Measurements from ENCODE around the gene PINLYP.

Gene PINLYP

GRCh38 chr19:43563816-43564457 lies 11.7 kb upstream of the PINLYP start:
- H3K9me3 ChIP-seq (ENCODE audit: control insufficient read depth, insufficient read depth, low read depth, low read length), result no peaks in the 10 kb centered on the region
- no peaks in the 10 kb centered on the region for H3K4me1 ChIP-seq (ENCODE audit: control insufficient read depth, insufficient read depth, low read length)
- no peak overlapping the region for H3K4me3 ChIP-seq (ENCODE audit: low read depth, low read length)
- no peak overlapping the region for H3K27ac ChIP-seq (ENCODE audit: low read depth, low read length)
- H3K27me3 ChIP-seq (ENCODE audit: control insufficient read depth, insufficient read depth, low read length), result no peaks in the 10 kb centered on the region
- H3K9ac ChIP-seq (ENCODE audit: low read length), result no peak overlapping the region
- H3K36me3 ChIP-seq (ENCODE audit: control insufficient read depth, insufficient read depth, low read length), result peaks cover 30% of the 10 kb centered on the region

- Histone ChIP-seq H3K9ac (ENCODE audit: low read length) (no peak overlapping the region), H3K9me3 (ENCODE audit: control insufficient read depth, insufficient read depth, low read depth, low read length) (no peaks in the 10 kb centered on the region), H3K4me1 (ENCODE audit: control insufficient read depth, insufficient read depth, low read length) (no peaks in the 10 kb centered on the region), H3K27ac (ENCODE audit: low read depth, low read length) (no peak overlapping the region), H3K27me3 (ENCODE audit: control insufficient read depth, insufficient read depth, low read length) (no peaks in the 10 kb centered on the region), H3K36me3 (ENCODE audit: control insufficient read depth, insufficient read depth, low read length) (peaks cover 27% of the 10 kb centered on the region), H3K4me3 (ENCODE audit: low read depth, low read length) (no peak overlapping the region)
Measured at GRCh38 chr19:43564800-43565199, 10.8 kb upstream of the PINLYP start.

DNA sequence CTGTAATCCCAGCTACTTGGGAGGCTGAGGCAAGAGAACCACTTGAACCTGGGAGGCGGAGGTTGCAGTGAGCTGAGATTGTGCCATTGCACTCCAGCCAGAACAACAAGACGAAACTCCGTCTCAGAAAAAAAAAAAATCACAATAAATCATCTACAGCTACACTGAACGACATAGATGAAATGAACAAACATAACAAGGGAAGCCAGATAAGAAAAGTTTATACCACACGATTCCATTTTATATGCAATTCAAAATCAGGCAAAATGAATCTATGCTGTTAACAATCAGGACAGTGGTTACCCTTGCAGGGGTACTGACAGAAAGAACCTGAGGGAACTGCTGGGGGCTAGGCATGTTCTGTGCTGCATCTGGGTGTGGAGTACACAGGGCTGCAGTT lies 5.9 kb upstream of the PINLYP start:
- Histone ChIP-seq H3K4me1 (ENCODE audit: control insufficient read depth, insufficient read depth, low read length) (peaks cover 3% of the 10 kb centered on the region), H3K9me3 (ENCODE audit: control insufficient read depth, insufficient read depth, low read depth, low read length) (no peaks in the 10 kb centered on the region), H3K27ac (ENCODE audit: low read depth, low read length) (no peak overlapping the region), H3K4me3 (ENCODE audit: low read depth, low read length) (no peak overlapping the region), H3K27me3 (ENCODE audit: control insufficient read depth, insufficient read depth, low read length) (no peaks in the 10 kb centered on the region), H3K36me3 (ENCODE audit: control insufficient read depth, insufficient read depth, low read length) (peaks cover 17% of the 10 kb centered on the region), H3K9ac (ENCODE audit: low read length) (no peak overlapping the region)

- Histone ChIP-seq H3K27me3 (ENCODE audit: control insufficient read depth, insufficient read depth, low read length) (no peaks in the 10 kb centered on the region), H3K27ac (ENCODE audit: low read depth, low read length) (no peak overlapping the region), H3K36me3 (ENCODE audit: control insufficient read depth, insufficient read depth, low read length) (peaks cover 14% of the 10 kb centered on the region), H3K9ac (ENCODE audit: low read length) (no peak overlapping the region), H3K4me1 (ENCODE audit: control insufficient read depth, insufficient read depth, low read length) (peaks cover 6% of the 10 kb centered on the region), H3K4me3 (ENCODE audit: low read depth, low read length) (no peak overlapping the region), H3K9me3 (ENCODE audit: control insufficient read depth, insufficient read depth, low read depth, low read length) (no peaks in the 10 kb centered on the region)
Measured at GRCh38 chr19:43570174-43570791, 5.3 kb upstream of the PINLYP start.

- peaks cover 14% of the 10 kb centered on the region for H3K36me3 ChIP-seq (ENCODE audit: control insufficient read depth, insufficient read depth, low read length)
- no peak overlapping the region for H3K9ac ChIP-seq (ENCODE audit: low read length)
Measured at GRCh38 chr19:43572171-43572588, 3.4 kb upstream of the PINLYP start.

GRCh38 chr19:43574424-43575155 lies 1.0 kb upstream of the PINLYP start:
- H3K36me3 ChIP-seq (ENCODE audit: control insufficient read depth, insufficient read depth, low read length), result peaks cover 14% of the 10 kb centered on the region
- no peaks in the 10 kb centered on the region for H3K9me3 ChIP-seq (ENCODE audit: control insufficient read depth, insufficient read depth, low read depth, low read length)
- peaks cover 11% of the 10 kb centered on the region for H3K4me1 ChIP-seq (ENCODE audit: control insufficient read depth, insufficient read depth, low read length)
- H3K4me3 ChIP-seq (ENCODE audit: low read depth, low read length), result peak overlapping the region; percentile 98
- H3K27me3 ChIP-seq (ENCODE audit: control insufficient read depth, insufficient read depth, low read length), result no peaks in the 10 kb centered on the region
- peak overlapping the region; percentile 92 for H3K9ac ChIP-seq (ENCODE audit: low read length)
- peak overlapping the region; percentile 77; the same call in 1 of the 2 replicates for H3K27ac ChIP-seq (ENCODE audit: low read depth, low read length)

More at GRCh38 chr19:43572171-43572588, 3.4 kb upstream of the PINLYP start:
- H3K27me3 ChIP-seq (ENCODE audit: control insufficient read depth, insufficient read depth, low read length), result no peaks in the 10 kb centered on the region
- no peak overlapping the region for H3K27ac ChIP-seq (ENCODE audit: low read depth, low read length)
- H3K4me3 ChIP-seq (ENCODE audit: low read depth, low read length), result no peak overlapping the region
- H3K4me1 ChIP-seq (ENCODE audit: control insufficient read depth, insufficient read depth, low read length), result peaks cover 11% of the 10 kb centered on the region
- no peaks in the 10 kb centered on the region for H3K9me3 ChIP-seq (ENCODE audit: control insufficient read depth, insufficient read depth, low read depth, low read length)

DNA sequence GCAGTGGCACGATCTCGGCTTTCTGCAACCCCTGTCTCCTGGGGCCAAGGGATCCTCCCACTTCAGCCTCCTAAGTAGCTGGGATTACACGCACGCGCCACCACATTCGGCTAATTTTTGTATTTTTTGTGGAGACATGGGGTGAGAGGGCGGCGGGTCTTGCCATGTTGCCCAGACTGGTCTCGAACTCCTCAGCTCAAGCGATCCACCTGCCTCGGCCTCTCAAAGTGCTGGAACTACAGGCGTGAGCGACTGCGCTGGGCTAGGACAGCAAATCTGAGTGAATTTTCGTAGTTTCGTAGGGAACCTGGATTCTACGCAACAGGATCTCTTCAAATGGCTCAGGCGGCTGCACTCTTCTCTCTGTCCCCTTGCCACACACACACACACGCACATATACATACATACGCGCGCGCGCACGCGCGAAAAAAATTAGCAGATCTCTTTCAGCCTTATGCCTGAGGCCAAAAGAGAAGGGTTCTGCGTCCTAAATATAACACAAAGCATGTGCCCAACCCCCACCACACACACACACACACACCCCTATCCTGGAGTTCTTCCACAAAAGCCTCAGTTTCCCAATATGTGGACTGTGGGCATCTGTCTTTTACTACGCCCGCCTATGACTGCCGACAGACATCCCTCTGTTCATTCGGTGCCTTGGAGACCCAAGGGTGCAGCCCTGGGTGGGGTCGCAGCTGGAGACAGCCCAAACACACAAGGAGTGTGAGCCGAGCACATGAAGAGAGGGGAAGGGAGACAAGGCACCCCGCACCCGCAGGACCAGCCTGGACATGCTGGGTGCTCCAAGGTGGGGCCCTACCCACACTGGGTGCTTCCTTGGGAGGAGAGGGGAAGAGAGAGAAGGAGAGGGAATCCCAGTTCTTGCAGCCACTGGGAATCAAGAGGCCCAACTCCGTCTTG lies 616 bp downstream of the PINLYP start:
- Histone ChIP-seq H3K27ac (ENCODE audit: low read depth, low read length) (no peak overlapping the region), H3K4me1 (ENCODE audit: control insufficient read depth, insufficient read depth, low read length) (peaks cover 15% of the 10 kb centered on the region), H3K4me3 (ENCODE audit: low read depth, low read length) (peak overlapping the region; percentile 52)

GRCh38 chr19:43578787-43579186 lies 3.2 kb downstream of the PINLYP start:
- Histone ChIP-seq H3K9me3 (ENCODE audit: control insufficient read depth, insufficient read depth, low read depth, low read length) (no peaks in the 10 kb centered on the region), H3K27me3 (ENCODE audit: control insufficient read depth, insufficient read depth, low read length) (no peaks in the 10 kb centered on the region), H3K9ac (ENCODE audit: low read length) (no peak overlapping the region), H3K4me1 (ENCODE audit: control insufficient read depth, insufficient read depth, low read length) (peaks cover 17% of the 10 kb centered on the region), H3K27ac (ENCODE audit: low read depth, low read length) (no peak overlapping the region), H3K36me3 (ENCODE audit: control insufficient read depth, insufficient read depth, low read length) (no peaks in the 10 kb centered on the region), H3K4me3 (ENCODE audit: low read depth, low read length) (no peak overlapping the region)

More for the DNA sequence above, 616 bp downstream of the PINLYP start:
- peaks cover 14% of the 10 kb centered on the region for H3K36me3 ChIP-seq (ENCODE audit: control insufficient read depth, insufficient read depth, low read length)
- no peaks in the 10 kb centered on the region for H3K27me3 ChIP-seq (ENCODE audit: control insufficient read depth, insufficient read depth, low read length)
- H3K9me3 ChIP-seq (ENCODE audit: control insufficient read depth, insufficient read depth, low read depth, low read length), result no peaks in the 10 kb centered on the region
- peak overlapping the region; percentile 59 for H3K9ac ChIP-seq (ENCODE audit: low read length)

GRCh38 chr19:43581467-43581866 lies 5.9 kb downstream of the PINLYP start:
- peak overlapping the region; percentile 42 for H3K4me3 ChIP-seq (ENCODE audit: low read depth, low read length)
- no peak overlapping the region for H3K9ac ChIP-seq (ENCODE audit: low read length)
- H3K9me3 ChIP-seq (ENCODE audit: control insufficient read depth, insufficient read depth, low read depth, low read length), result no peaks in the 10 kb centered on the region
- H3K4me1 ChIP-seq (ENCODE audit: control insufficient read depth, insufficient read depth, low read length), result peaks cover 9% of the 10 kb centered on the region
- peaks cover 1% of the 10 kb centered on the region for H3K36me3 ChIP-seq (ENCODE audit: control insufficient read depth, insufficient read depth, low read length)
- H3K27ac ChIP-seq (ENCODE audit: low read depth, low read length), result no peak overlapping the region
- H3K27me3 ChIP-seq (ENCODE audit: control insufficient read depth, insufficient read depth, low read length), result no peaks in the 10 kb centered on the region

DNA sequence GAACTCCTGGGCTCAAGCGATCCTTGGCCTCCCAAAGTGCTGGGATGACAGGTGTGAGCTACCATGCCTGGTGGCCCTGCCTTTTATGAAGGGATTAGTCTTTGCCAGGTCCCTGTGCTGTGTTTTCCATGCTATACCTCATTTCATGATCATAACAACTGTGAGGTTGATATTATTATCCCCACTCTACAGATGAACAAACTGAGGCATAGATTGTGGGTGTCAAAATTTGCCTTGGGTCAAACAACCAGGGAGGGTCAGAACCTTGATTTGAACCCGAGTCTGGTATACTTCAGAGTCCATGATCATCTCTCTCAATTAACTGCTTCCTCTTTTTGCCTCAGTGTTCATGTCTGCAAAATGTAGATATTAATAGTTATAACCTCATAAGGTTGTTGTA lies 6.9 kb downstream of the PINLYP start:
- peaks cover 6% of the 10 kb centered on the region for H3K4me1 ChIP-seq (ENCODE audit: control insufficient read depth, insufficient read depth, low read length)
- no peak overlapping the region for H3K4me3 ChIP-seq (ENCODE audit: low read depth, low read length)
- H3K9ac ChIP-seq (ENCODE audit: low read length), result no peak overlapping the region
- H3K27me3 ChIP-seq (ENCODE audit: control insufficient read depth, insufficient read depth, low read length), result no peaks in the 10 kb centered on the region
- H3K36me3 ChIP-seq (ENCODE audit: control insufficient read depth, insufficient read depth, low read length), result peaks cover 5% of the 10 kb centered on the region
- H3K27ac ChIP-seq (ENCODE audit: low read depth, low read length), result no peak overlapping the region
- no peaks in the 10 kb centered on the region for H3K9me3 ChIP-seq (ENCODE audit: control insufficient read depth, insufficient read depth, low read depth, low read length)

All from HUES6 (cell line).